Measurements from ENCODE around the gene SIRPD.

DNA sequence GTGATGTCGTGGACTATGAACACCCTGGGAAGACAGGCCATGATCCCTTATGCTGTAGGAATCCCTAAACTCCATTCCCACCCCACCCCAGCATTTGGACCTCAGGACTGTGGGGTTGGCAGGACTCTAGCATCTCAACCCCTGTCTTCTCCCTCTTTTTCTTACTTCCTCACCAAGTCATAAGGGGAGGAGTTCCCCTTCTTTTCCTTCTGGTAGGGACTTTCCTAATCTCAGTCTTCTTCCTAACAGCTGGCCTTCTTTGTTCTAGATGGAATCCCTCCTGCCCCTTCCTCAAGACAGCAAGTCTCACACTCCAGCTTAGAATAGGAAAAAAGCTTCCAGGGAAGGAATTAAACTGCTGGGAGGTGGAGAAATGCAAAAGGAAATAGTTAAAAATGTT is 64.0 kb downstream of the SIRPD start:
- TF ChIP-seq, protein P1, sequence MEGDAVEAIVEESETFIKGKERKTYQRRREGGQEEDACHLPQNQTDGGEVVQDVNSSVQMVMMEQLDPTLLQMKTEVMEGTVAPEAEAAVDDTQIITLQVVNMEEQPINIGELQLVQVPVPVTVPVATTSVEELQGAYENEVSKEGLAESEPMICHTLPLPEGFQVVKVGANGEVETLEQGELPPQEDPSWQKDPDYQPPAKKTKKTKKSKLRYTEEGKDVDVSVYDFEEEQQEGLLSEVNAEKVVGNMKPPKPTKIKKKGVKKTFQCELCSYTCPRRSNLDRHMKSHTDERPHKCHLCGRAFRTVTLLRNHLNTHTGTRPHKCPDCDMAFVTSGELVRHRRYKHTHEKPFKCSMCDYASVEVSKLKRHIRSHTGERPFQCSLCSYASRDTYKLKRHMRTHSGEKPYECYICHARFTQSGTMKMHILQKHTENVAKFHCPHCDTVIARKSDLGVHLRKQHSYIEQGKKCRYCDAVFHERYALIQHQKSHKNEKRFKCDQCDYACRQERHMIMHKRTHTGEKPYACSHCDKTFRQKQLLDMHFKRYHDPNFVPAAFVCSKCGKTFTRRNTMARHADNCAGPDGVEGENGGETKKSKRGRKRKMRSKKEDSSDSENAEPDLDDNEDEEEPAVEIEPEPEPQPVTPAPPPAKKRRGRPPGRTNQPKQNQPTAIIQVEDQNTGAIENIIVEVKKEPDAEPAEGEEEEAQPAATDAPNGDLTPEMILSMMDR (conservative IDR thresholded peaks at IDR 0.05; ENCODE audit: low read length): no peak
- TF ChIP-seq EZH2phosphoT487 (IDR thresholded peaks at IDR 0.05; ENCODE audit: borderline replicate concordance): no peak

Data from Loucy (cell line).